Mucosa of stomach (tissue), 1 donor: ENCODE measurements around the gene MUSTN1.

Experiments
- H3K27me3 ChIP-seq: one replicate; pipeline ENCODE4 v1.7.0; 2013; ENCODE audit warnings: mild to moderate bottlenecking, low read length; ENCODE audit not compliant: control insufficient read depth, insufficient read depth
- H3K36me3 ChIP-seq: one replicate; pipeline ENCODE4 v1.7.0; 2013; ENCODE audit warnings: low read length; ENCODE audit not compliant: control insufficient read depth, insufficient read depth
- H3K4me1 ChIP-seq: one replicate; pipeline ENCODE4 v1.7.0; 2013; ENCODE audit warnings: mild to moderate bottlenecking, low read length; ENCODE audit not compliant: control insufficient read depth, insufficient read depth
- H3K4me3 ChIP-seq: one replicate; pipeline ENCODE4 v1.7.0; 2013; ENCODE audit warnings: low read length
- H3K9ac ChIP-seq: one replicate; pipeline ENCODE4 v1.7.0; 2013; ENCODE audit warnings: mild to moderate bottlenecking, low read length, moderate library complexity
- H3K9me3 ChIP-seq: one replicate; pipeline ENCODE4 v1.7.0; 2013; ENCODE audit warnings: mild to moderate bottlenecking, low read length, moderate library complexity; ENCODE audit not compliant: control insufficient read depth
- donor health status: Pancreatic carcinoma.

MUSTN1 gene

GRCh38 chr3:52793702-52794611 is 40.9 kb downstream of the MUSTN1 start:
- Histone ChIP-seq H3K9ac (no peak overlapping the region), H3K9me3 (no peaks in the 10 kb centered on the region), H3K36me3 (no peaks in the 10 kb centered on the region), H3K27me3 (no peaks in the 10 kb centered on the region), H3K4me1 (no peaks in the 10 kb centered on the region), H3K4me3 (no peak overlapping the region)

GRCh38 chr3:52792961-52793695 is 41.7 kb downstream of the MUSTN1 start:
- Histone ChIP-seq H3K27me3 (no peaks in the 10 kb centered on the region), H3K9me3 (no peaks in the 10 kb centered on the region), H3K36me3 (no peaks in the 10 kb centered on the region), H3K9ac (no peak overlapping the region), H3K4me3 (no peak overlapping the region), H3K4me1 (no peaks in the 10 kb centered on the region)

- Histone ChIP-seq H3K36me3 (no peaks in the 10 kb centered on the region), H3K4me1 (no peaks in the 10 kb centered on the region), H3K9ac (no peak overlapping the region), H3K4me3 (no peak overlapping the region), H3K27me3 (no peaks in the 10 kb centered on the region), H3K9me3 (no peaks in the 10 kb centered on the region)
Observed at GRCh38 chr3:52792413-52792812, 42.4 kb downstream of the MUSTN1 start.

GRCh38 chr3:52791928-52792327 is 42.9 kb downstream of the MUSTN1 start:
- no peaks in the 10 kb centered on the region for H3K9me3 ChIP-seq
- no peaks in the 10 kb centered on the region for H3K4me1 ChIP-seq
- H3K9ac ChIP-seq, result no peak overlapping the region
- no peak overlapping the region for H3K4me3 ChIP-seq
- H3K27me3 ChIP-seq, result no peaks in the 10 kb centered on the region
- no peaks in the 10 kb centered on the region for H3K36me3 ChIP-seq

GRCh38 chr3:52791366-52791765 is 43.5 kb downstream of the MUSTN1 start:
- Histone ChIP-seq H3K36me3 (no peaks in the 10 kb centered on the region), H3K4me1 (no peaks in the 10 kb centered on the region), H3K4me3 (no peak overlapping the region), H3K27me3 (no peaks in the 10 kb centered on the region), H3K9me3 (no peaks in the 10 kb centered on the region), H3K9ac (no peak overlapping the region)

- H3K27me3 ChIP-seq, result no peaks in the 10 kb centered on the region
- H3K4me3 ChIP-seq, result no peak overlapping the region
- no peaks in the 10 kb centered on the region for H3K36me3 ChIP-seq
- no peak overlapping the region for H3K9ac ChIP-seq
- H3K9me3 ChIP-seq, result no peaks in the 10 kb centered on the region
- no peaks in the 10 kb centered on the region for H3K4me1 ChIP-seq
Observed at GRCh38 chr3:52790741-52791140, 44.1 kb downstream of the MUSTN1 start.

GRCh38 chr3:52790337-52790736 is 44.5 kb downstream of the MUSTN1 start:
- no peaks in the 10 kb centered on the region for H3K9me3 ChIP-seq
- H3K36me3 ChIP-seq, result no peaks in the 10 kb centered on the region
- no peak overlapping the region for H3K9ac ChIP-seq
- H3K4me3 ChIP-seq, result no peak overlapping the region
- H3K27me3 ChIP-seq, result no peaks in the 10 kb centered on the region
- H3K4me1 ChIP-seq, result no peaks in the 10 kb centered on the region

GRCh38 chr3:52789746-52790040 is 45.1 kb downstream of the MUSTN1 start:
- no peaks in the 10 kb centered on the region for H3K9me3 ChIP-seq
- H3K36me3 ChIP-seq, result no peaks in the 10 kb centered on the region
- no peak overlapping the region for H3K9ac ChIP-seq
- no peaks in the 10 kb centered on the region for H3K4me1 ChIP-seq
- H3K27me3 ChIP-seq, result no peaks in the 10 kb centered on the region
- no peak overlapping the region for H3K4me3 ChIP-seq

- Histone ChIP-seq H3K36me3 (no peaks in the 10 kb centered on the region), H3K4me1 (no peaks in the 10 kb centered on the region), H3K4me3 (no peak overlapping the region), H3K9me3 (no peaks in the 10 kb centered on the region), H3K9ac (no peak overlapping the region), H3K27me3 (no peaks in the 10 kb centered on the region)
Observed at GRCh38 chr3:52788890-52789745, 45.7 kb downstream of the MUSTN1 start.

GRCh38 chr3:52787672-52788625 is 46.9 kb downstream of the MUSTN1 start:
- Histone ChIP-seq H3K27me3 (no peaks in the 10 kb centered on the region), H3K4me1 (no peaks in the 10 kb centered on the region), H3K4me3 (no peak overlapping the region), H3K9ac (no peak overlapping the region), H3K36me3 (no peaks in the 10 kb centered on the region), H3K9me3 (no peaks in the 10 kb centered on the region)

- Histone ChIP-seq H3K36me3 (no peaks in the 10 kb centered on the region), H3K4me1 (no peaks in the 10 kb centered on the region), H3K9ac (no peak overlapping the region), H3K27me3 (peaks cover 4% of the 10 kb centered on the region), H3K4me3 (no peak overlapping the region), H3K9me3 (no peaks in the 10 kb centered on the region)
Observed at GRCh38 chr3:52787246-52787645, 47.6 kb downstream of the MUSTN1 start.
